ENCODE data around the gene NFKBIL1.

NFKBIL1 gene

GRCh38 chr6:31579546-31580437, 32.4 kb downstream of the NFKBIL1 start:
- H3K4ac ChIP-seq (ENCODE audit: low read depth, low read length) = no peak overlapping the region
- H4K5ac ChIP-seq (ENCODE audit: low read length) = no peak overlapping the region
- no peaks in the 10 kb centered on the region for H3K36me3 ChIP-seq (ENCODE audit: control insufficient read depth, insufficient read depth, low read length)
- no peaks in the 10 kb centered on the region for H3K79me2 ChIP-seq (ENCODE audit: control insufficient read depth, insufficient read depth, low read length)
- WGBS (ENCODE audit: extremely low coverage, insufficient coverage, low lambda C conversion rate) = no CpG with 5 or more reads among the region's 8 CpGs
- peak overlapping the region; percentile 41 for H3K18ac ChIP-seq (ENCODE audit: low read length)
- no peak overlapping the region for H3K23ac ChIP-seq (ENCODE audit: low read length)
- no peak overlapping the region for H3K4me3 ChIP-seq (ENCODE audit: low read length)
- DNase-seq = no peak
- no peak overlapping the region for H2BK15ac ChIP-seq (replicated peaks; ENCODE audit: low read depth)
- H2BK120ac ChIP-seq (ENCODE audit: low read depth, low read length) = no peak overlapping the region
- H3K4me1 ChIP-seq (ENCODE audit: control insufficient read depth, low read depth, low read length) = peaks cover 5% of the 10 kb centered on the region
- no peak overlapping the region for H2AK5ac ChIP-seq (ENCODE audit: low read length)
- H4K8ac ChIP-seq (ENCODE audit: low read depth, low read length) = no peak overlapping the region
- H3K79me1 ChIP-seq (ENCODE audit: low read length) = no peaks in the 10 kb centered on the region
- no peak overlapping the region for H2BK5ac ChIP-seq (ENCODE audit: low read length)
- no peak overlapping the region for H3K56ac ChIP-seq (ENCODE audit: low read length)
- no peaks in the 10 kb centered on the region for H3K27me3 ChIP-seq (ENCODE audit: insufficient read depth, low read length, poor library complexity)
- H3K27ac ChIP-seq (ENCODE audit: low read depth, low read length) = no peak overlapping the region
- H3K9ac ChIP-seq (ENCODE audit: low read length) = no peak overlapping the region
- no peak overlapping the region for H3K4me2 ChIP-seq (ENCODE audit: low read length)

- Histone ChIP-seq H3K4me2 (ENCODE audit: low read length) (peak overlapping the region; percentile 66), H3K23ac (ENCODE audit: low read length) (no peak overlapping the region), H3K27ac (ENCODE audit: low read depth, low read length) (no peak overlapping the region), H2BK120ac (ENCODE audit: low read depth, low read length) (no peak overlapping the region), H3K4me3 (ENCODE audit: low read length) (no peak overlapping the region), H2BK5ac (ENCODE audit: low read length) (no peak overlapping the region), H2AK5ac (ENCODE audit: low read length) (no peak overlapping the region), H3K36me3 (ENCODE audit: control insufficient read depth, insufficient read depth, low read length) (no peaks in the 10 kb centered on the region), H2BK15ac (replicated peaks; ENCODE audit: low read depth) (no peak overlapping the region), H3K79me2 (ENCODE audit: control insufficient read depth, insufficient read depth, low read length) (no peaks in the 10 kb centered on the region), H3K9ac (ENCODE audit: low read length) (peak overlapping the region; percentile 49), H4K5ac (ENCODE audit: low read length) (no peak overlapping the region), H3K4ac (ENCODE audit: low read depth, low read length) (no peak overlapping the region), H4K8ac (ENCODE audit: low read depth, low read length) (no peak overlapping the region), H3K56ac (ENCODE audit: low read length) (peak overlapping the region; percentile 81), H3K18ac (ENCODE audit: low read length) (peak overlapping the region; percentile 11), H3K4me1 (ENCODE audit: control insufficient read depth, low read depth, low read length) (peaks cover 5% of the 10 kb centered on the region), H3K79me1 (ENCODE audit: low read length) (no peaks in the 10 kb centered on the region), H3K27me3 (ENCODE audit: insufficient read depth, low read length, poor library complexity) (no peaks in the 10 kb centered on the region)
- DNase-seq = no peak
- no CpG with 5 or more reads among the region's 11 CpGs for WGBS (ENCODE audit: extremely low coverage, insufficient coverage, low lambda C conversion rate)
Observed at GRCh38 chr6:31580438-31580740, 33.0 kb downstream of the NFKBIL1 start.

GRCh38 chr6:31580807-31581433, 33.5 kb downstream of the NFKBIL1 start:
- no peak overlapping the region for H2AK5ac ChIP-seq (ENCODE audit: low read length)
- H3K79me1 ChIP-seq (ENCODE audit: low read length) = no peaks in the 10 kb centered on the region
- H3K27me3 ChIP-seq (ENCODE audit: insufficient read depth, low read length, poor library complexity) = no peaks in the 10 kb centered on the region
- no peaks in the 10 kb centered on the region for H3K36me3 ChIP-seq (ENCODE audit: control insufficient read depth, insufficient read depth, low read length)
- no CpG with 5 or more reads among the region's 62 CpGs for WGBS (ENCODE audit: extremely low coverage, insufficient coverage, low lambda C conversion rate)
- no peak overlapping the region for H2BK15ac ChIP-seq (replicated peaks; ENCODE audit: low read depth)
- H2BK120ac ChIP-seq (ENCODE audit: low read depth, low read length) = no peak overlapping the region
- H3K56ac ChIP-seq (ENCODE audit: low read length) = peak overlapping the region; percentile 93
- H4K8ac ChIP-seq (ENCODE audit: low read depth, low read length) = no peak overlapping the region
- H3K4me1 ChIP-seq (ENCODE audit: control insufficient read depth, low read depth, low read length) = peaks cover 5% of the 10 kb centered on the region
- H3K4ac ChIP-seq (ENCODE audit: low read depth, low read length) = peak overlapping the region; percentile 46
- DNase-seq = peak; percentile 91
- no peak overlapping the region for H4K5ac ChIP-seq (ENCODE audit: low read length)
- peak overlapping the region; percentile 45 for H3K23ac ChIP-seq (ENCODE audit: low read length)
- peak overlapping the region; percentile 5 for H3K27ac ChIP-seq (ENCODE audit: low read depth, low read length)
- H2BK5ac ChIP-seq (ENCODE audit: low read length) = peak overlapping the region; percentile 62
- no peaks in the 10 kb centered on the region for H3K79me2 ChIP-seq (ENCODE audit: control insufficient read depth, insufficient read depth, low read length)
- H3K4me3 ChIP-seq (ENCODE audit: low read length) = peak overlapping the region; percentile 89
- H3K4me2 ChIP-seq (ENCODE audit: low read length) = peak overlapping the region; percentile 94
- H3K18ac ChIP-seq (ENCODE audit: low read length) = peak overlapping the region; percentile 91
- H3K9ac ChIP-seq (ENCODE audit: low read length) = peak overlapping the region; percentile 93

- Histone ChIP-seq H2BK5ac (ENCODE audit: low read length) (peak overlapping the region; percentile 62), H3K36me3 (ENCODE audit: control insufficient read depth, insufficient read depth, low read length) (no peaks in the 10 kb centered on the region), H4K5ac (ENCODE audit: low read length) (no peak overlapping the region), H3K4me1 (ENCODE audit: control insufficient read depth, low read depth, low read length) (peaks cover 5% of the 10 kb centered on the region), H3K27me3 (ENCODE audit: insufficient read depth, low read length, poor library complexity) (no peaks in the 10 kb centered on the region), H3K79me2 (ENCODE audit: control insufficient read depth, insufficient read depth, low read length) (no peaks in the 10 kb centered on the region), H3K4ac (ENCODE audit: low read depth, low read length) (peak overlapping the region; percentile 46), H2BK120ac (ENCODE audit: low read depth, low read length) (no peak overlapping the region), H3K56ac (ENCODE audit: low read length) (peak overlapping the region; percentile 93), H3K79me1 (ENCODE audit: low read length) (no peaks in the 10 kb centered on the region), H3K23ac (ENCODE audit: low read length) (peak overlapping the region; percentile 48), H2BK15ac (replicated peaks; ENCODE audit: low read depth) (no peak overlapping the region), H4K8ac (ENCODE audit: low read depth, low read length) (no peak overlapping the region), H3K4me2 (ENCODE audit: low read length) (peak overlapping the region; percentile 94), H3K18ac (ENCODE audit: low read length) (peak overlapping the region; percentile 91), H3K27ac (ENCODE audit: low read depth, low read length) (no peak overlapping the region), H2AK5ac (ENCODE audit: low read length) (no peak overlapping the region), H3K4me3 (ENCODE audit: low read length) (peak overlapping the region; percentile 89), H3K9ac (ENCODE audit: low read length) (peak overlapping the region; percentile 93)
- WGBS (ENCODE audit: extremely low coverage, insufficient coverage, low lambda C conversion rate) = no CpG with 5 or more reads among the region's 21 CpGs
- DNase-seq = no peak
Observed at GRCh38 chr6:31581434-31582229, 34.2 kb downstream of the NFKBIL1 start.

- Histone ChIP-seq H3K4me2 (ENCODE audit: low read length) (peak within 1 kb of the TSS; percentile 94), H3K4me3 (ENCODE audit: low read length) (peak within 1 kb of the TSS; percentile 89), H3K4me1 (ENCODE audit: control insufficient read depth, low read depth, low read length) (peaks cover 5% of the 10 kb centered on the region), H2BK120ac (ENCODE audit: low read depth, low read length) (no peak within 1 kb of the TSS), H3K79me1 (ENCODE audit: low read length) (no peaks in the 10 kb centered on the region), H4K5ac (ENCODE audit: low read length) (no peak within 1 kb of the TSS), H2AK5ac (ENCODE audit: low read length) (no peak within 1 kb of the TSS), H3K79me2 (ENCODE audit: control insufficient read depth, insufficient read depth, low read length) (no peaks in the 10 kb centered on the region), H3K27ac (ENCODE audit: low read depth, low read length) (no peak within 1 kb of the TSS), H4K8ac (ENCODE audit: low read depth, low read length) (no peak within 1 kb of the TSS), H3K36me3 (ENCODE audit: control insufficient read depth, insufficient read depth, low read length) (no peaks in the 10 kb centered on the region), H3K27me3 (ENCODE audit: insufficient read depth, low read length, poor library complexity) (no peaks in the 10 kb centered on the region), H2BK15ac (replicated peaks; ENCODE audit: low read depth) (no peak within 1 kb of the TSS), H3K56ac (ENCODE audit: low read length) (peak within 1 kb of the TSS; percentile 93), H3K18ac (ENCODE audit: low read length) (peak within 1 kb of the TSS; percentile 91), H3K4ac (ENCODE audit: low read depth, low read length) (peak within 1 kb of the TSS; percentile 46), H3K9ac (ENCODE audit: low read length) (peak within 1 kb of the TSS; percentile 93), H3K23ac (ENCODE audit: low read length) (peak within 1 kb of the TSS; percentile 48), H2BK5ac (ENCODE audit: low read length) (peak within 1 kb of the TSS; percentile 62)
- no CpG with 5 or more reads among the region's 3 CpGs for WGBS (ENCODE audit: extremely low coverage, insufficient coverage, low lambda C conversion rate)
- no peak for DNase-seq
Observed at GRCh38 chr6:31582230-31582643, 34.8 kb downstream of the NFKBIL1 start, which contains the start of gene LTB. TSS of gene LTB (minus strand) at chr6:31582424. CDS start at chr6:31582417, 7 bp downstream.
